HT1080 (cell line): ENCODE results near the gene TNK2. TPM values are rescaled to one million over a fixed set of nuclear protein-coding genes. Genes with fewer than 3 reads are reported as not detected.
"Not testable (repeated sequence)": the region's sequence is repeated elsewhere in the genome, so short reads cannot be mapped to it uniquely, and the experiment has no call there.

ENCODE experiments used
- DNase-seq: peaks from one replicate; pipeline ENCODE4 v3.0.0-alpha.2; 2015; ENCODE audit warnings: low read depth
- small RNA-seq: library from RNA; depleted of rRNA; stranded (forward); fragments of <200 nt; gene quantifications from one replicate; pipeline ENCODE3, GENCODE V24; 2014
- total RNA-seq: library from RNA; depleted of rRNA; stranded (reverse); fragments of >200 nt; shearing (Covaris generic); gene quantifications from 2 replicates; pipeline ENCODE4 v1.2.3, GENCODE V29; 2014; rRNA removed

Gene TNK2
- total RNA-seq, 1 experiment from 2014 or later, result 33.3 TPM

DNA sequence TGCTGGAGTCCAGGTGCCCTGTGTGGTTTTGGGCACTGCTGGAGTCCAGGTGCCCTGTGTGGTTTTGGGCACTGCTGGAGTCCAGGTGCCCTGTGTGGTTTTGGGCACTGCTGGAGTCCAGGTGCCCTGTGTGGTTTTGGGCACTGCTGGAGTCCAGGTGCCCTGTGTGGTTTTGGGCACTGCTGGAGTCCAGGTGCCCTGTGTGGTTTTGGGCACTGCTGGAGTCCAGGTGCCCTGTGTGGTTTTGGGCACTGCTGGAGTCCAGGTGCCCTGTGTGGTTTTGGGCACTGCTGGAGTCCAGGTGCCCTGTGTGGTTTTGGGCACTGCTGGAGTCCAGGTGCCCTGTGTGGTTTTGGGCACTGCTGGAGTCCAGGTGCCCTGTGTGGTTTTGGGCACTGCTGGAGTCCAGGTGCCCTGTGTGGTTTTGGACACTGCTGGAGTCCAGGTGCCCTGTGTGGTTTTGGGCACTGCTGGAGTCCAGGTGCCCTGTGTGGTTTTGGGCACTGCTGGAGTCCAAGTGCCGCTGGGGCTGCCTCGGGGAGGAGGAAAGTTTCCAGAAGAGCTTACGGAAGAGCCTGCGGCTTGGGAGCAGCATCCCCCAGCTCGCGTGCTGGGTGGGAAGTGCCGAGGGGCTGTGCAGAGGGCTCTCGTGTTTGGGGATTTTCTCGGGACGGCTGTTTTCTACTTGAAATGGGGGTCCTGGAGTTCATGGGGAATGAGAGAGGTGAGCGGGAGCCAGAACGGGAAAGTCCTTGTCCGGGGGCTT lies 83.7 kb downstream of the TNK2 start:
- not testable (repeated sequence) for DNase-seq

DNA sequence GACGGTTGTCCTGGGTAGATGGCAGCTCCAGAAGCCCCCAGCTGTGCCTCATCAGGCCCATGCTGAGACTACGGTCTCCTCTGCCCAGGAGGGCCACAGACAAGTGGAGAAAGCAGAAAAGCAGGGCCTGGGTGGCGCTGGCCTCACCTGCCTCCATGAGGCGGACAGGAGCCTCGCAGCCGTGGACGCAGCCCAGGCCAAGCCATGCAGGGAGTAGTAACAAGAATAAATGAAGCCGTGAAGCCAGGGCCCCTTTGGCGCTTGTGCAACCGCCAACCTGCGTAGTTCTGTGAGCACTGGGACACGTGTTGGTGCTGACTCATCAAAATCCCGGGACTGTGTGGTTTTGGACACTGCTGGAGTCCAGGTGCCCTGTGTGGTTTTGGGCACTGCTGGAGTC lies 84.4 kb downstream of the TNK2 start:
- peak; percentile 59 for DNase-seq

DNA sequence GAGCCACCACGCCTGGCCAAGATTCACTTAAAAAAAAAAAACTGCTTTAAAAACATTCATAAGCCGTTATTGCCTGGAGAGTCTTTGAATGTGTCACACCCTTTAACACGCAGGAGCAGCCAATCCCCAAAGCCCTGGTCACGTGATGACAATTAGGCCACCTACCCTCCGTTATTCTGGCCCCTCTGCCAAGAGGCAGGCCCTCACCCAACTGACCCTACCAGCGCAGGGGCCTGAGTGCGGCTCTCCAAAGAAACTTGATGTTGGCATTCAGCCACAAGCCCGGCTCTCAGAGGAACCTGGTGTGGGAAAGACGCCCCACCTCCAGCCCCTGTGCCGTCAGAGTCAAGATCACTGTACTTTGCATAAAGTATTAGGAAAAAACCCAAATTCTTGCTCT lies 85.1 kb downstream of the TNK2 start:
- DNase-seq, result no peak

DNA sequence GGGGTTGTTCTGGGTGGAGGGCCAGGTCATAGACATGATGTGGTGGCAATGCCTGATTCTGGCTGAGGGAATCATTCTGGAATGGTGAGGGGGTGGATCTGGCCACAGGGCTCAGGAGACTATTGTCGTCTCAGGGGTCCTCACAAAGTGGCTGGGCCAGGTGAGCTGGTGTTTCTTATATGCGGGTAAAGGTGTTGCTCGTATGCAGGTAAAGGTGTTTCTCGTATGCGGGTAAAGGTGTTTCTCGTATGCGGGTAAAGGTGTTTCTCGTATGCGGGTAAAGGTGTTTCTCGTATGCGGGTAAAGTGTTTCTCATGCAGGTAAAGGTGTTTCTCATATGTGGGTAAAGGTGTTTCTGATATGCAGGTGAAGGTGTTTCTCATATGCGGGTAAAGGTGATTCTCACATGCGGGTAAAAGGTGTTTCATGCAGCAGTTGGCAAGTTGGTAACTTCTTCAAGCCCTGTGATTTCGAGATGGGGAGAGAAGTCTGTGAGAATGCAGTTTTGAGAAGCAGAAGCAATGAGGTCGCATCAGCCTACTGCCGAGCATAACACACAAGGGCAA lies 86.1 kb downstream of the TNK2 start:
- DNase-seq, result no peak

DNA sequence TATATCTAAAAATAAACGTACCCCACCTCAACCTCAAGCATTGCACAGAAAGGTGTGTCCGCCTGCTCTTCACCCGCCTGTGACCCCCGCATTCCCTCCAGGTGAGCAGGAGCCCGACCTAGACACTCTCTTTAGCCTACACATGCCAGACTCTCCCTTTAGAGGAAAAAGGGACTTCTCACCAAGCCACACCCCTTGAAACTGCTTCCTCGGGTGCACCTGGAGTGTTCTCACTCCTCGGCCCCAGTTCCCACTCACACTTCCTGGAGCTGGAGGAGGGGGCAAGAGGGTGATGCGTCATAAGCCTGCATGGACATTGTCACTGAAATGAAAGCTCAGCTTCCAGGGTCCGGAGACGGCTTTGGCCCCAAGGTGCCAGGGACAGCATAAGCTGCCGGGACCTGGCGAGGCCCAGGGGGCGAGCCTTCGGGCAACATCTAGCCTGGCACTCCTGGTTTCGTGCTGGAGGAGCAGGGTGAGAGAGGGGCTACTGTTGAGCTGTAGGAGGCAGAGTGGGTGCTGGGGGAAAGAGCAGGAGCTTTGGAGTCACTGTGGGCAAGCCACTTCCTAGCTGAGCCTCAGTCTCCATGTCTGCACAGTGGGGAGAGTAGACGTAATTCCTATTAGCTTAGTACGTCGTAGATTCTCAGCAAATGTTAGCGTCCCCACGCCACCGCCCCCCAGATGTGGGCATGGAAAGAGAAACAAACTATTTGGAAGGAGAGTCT lies 86.8 kb downstream of the TNK2 start:
- DNase-seq, result no peak

DNA sequence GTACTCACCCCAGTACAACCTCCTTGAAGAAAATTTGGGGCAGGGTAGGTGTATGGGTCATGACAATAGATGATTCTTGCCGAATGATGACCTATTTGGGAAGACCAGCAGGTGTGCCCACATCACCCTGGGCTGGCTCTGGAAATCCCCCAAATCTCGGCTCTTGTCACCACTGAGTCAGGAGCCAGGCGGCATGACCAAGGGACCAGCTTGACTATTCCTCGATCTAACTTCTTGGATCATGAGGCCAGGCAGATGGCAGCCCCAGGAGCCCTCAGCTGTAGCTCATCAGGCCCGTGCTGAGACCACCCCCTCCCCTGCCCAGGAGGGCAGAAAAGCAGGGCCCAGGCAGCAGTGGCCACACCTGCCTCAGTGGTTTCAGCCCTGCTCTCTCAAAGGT lies 87.5 kb downstream of the TNK2 start:
- DNase-seq, result no peak

DNA sequence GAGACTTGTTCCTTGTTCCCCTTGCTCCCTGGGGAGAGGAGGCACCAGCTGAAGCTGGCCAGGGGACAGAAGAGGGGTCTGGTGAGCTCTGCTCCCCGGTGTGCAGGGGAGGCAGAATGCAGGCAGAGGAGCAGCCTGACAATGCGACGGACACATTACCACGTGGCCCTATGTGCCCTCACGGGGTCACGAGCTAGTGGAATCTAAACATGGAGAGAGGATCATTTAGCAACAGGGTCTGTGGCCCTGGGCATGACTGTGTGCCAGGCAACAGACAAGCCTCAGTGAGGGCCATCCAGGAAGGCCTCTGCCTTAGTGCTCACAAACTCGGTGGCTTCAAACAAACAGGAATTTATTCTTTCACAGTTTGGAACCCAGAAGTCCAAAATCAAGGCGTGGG lies 88.2 kb downstream of the TNK2 start:
- no peak for DNase-seq

DNA sequence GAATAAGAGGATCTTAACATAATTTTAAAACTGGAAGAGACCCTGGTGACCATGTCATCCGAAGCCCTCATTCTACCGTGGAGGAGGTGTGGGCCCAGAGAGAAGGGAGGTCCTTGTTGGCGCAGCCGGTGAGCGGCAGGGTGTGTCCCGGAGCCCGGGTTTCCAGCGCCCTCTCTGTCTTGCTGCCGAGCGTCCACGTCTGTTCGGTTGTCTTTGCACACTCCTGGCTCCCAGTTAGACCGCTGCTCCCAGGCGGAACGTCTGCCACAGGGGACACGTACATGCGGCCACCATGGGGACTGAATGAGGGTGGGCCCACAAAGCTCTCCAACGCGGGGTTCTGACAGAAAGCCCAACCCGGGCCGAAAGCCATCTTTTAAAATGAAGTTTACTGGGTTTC lies 90.0 kb downstream of the TNK2 start:
- no peak for DNase-seq

DNA sequence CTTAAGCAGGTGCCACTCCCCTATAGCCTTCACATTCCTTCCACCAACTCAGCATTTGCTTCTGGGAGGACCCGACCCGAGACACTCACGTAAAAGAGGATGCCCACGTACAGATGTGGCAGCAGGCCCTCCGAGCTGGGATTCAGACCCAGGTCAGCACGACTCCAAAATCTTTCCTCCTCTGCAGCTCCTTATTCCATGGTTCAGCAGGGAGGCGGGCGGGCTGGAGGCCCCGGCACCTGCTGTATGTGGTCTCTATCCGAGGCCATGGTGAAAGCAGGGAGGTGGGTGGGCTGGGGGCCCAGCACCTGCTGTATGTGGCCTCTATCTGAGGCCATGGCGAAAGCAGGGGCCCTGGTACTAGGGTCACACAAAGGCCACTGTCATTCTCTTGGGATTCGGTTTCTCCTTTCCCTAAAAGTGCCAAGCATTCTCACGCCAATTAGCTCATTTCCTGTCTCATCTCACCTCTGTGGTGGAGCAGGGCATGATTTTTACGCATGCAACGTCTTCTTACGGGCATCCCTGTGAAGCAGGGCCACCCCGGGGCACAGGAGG lies 90.7 kb downstream of the TNK2 start:
- DNase-seq, result no peak

DNA sequence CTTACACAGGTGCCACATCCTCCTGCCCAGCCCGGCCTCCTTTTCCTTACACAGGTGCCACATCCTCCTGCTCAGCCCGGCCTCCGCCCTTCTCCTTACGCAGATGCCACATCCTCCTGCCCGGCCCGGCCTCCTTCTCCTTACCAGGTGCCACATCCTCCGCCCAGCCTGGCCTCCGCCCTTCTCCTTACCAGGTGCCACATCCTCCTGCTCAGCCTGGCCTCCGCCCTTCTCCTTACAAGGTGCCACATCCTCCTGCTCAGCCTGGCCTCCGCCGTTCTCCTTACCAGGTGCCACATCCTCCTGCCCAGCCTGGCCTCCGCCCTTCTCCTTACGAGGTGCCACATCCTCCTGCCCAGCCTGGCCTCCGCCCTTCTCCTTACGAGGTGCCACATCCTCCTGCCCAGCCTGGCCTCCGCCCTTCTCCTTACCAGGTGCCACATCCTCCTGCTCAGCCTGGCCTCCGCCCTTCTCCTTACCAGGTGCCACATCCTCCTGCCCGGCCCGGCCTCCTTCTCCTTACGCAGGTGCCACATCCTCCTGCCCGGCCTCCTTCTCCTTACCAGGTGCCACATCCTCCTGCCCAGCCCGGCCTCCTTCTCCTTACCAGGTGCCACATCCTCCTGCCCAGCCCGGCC lies 92.0 kb downstream of the TNK2 start:
- not testable (repeated sequence) for DNase-seq

DNA sequence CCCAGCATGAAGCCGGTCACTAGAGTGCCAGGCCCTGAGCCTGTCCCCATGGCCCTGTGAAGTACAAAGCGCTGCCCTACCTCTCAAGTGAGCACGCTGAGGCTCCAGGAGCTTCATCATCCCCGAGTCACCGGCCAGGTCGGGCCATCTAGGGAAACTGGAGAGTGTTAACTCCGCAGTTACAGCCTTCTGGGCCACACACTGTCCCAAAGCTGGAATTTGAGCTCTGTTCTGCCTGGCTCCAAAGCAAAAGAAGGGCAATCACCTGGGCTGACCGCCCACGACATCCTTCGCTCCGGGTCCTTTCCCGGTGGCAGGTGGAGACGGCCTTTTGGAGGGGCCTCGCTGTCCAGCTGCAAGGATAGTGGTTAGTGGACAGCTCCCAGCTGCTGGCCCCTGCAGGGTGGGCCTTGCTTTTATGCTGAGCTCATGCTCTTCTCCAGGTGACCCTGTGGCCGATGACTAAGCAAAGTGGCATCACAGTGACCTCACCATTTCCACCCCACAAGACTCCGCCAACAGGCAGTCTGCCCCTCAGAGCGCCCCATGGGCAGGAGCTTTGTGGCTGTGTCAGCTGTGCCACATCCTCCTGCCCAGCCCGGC lies 93.1 kb downstream of the TNK2 start:
- peak; percentile 75 for DNase-seq

DNA sequence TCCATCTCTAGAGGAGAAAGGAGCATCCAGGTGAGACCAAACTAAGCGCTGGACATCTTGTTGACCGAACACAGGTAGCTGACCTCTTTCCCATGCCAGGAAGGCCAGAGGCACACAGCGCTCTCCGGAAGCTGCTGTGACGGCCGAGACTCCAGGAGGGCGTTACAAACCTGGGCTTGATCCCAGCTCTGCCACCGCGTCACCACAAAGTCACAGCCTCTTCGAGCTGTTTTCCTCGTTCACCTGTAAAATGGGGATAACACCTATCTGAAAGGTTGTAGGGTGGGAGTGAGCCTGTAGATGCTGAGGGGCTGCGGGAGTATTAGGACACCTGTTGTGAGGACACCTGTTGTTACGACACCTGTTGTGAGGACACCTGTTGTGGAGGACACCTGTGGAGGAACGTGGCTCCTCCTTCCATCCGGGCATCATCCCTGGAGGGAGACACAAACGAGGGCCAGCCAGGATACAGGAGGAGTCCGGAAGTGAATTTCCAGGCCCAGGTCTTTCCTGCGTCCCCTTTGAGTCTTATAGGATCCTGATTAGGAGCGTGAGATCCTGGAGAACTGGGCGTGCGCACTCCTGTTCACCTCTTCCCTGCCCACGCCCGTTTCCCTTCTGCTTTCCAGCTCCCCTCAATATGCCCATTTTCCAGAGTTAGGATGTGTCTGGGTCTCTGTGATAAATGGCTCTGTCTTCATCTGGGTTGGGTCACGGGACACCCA lies 94.3 kb downstream of the TNK2 start:
- no peak for DNase-seq

Small RNA genes within 50 kb of the gene (small RNA-seq; reads per million reads assigned to genes)
- gene MIR6829 (not detected), gene RNU2-11P (not detected)

Other genes with a start within 250 kb of the TNK2 start
- not detected in 2 replicates for gene MUC20, start 187.6 kb downstream of the TNK2 start, total RNA-seq
- gene MUC4, start 96.6 kb downstream of the TNK2 start, total RNA-seq, result 0.07 and 0.26 TPM in 2 replicates
- 408 and 410 TPM in 2 replicates for gene TFRC, start 173.5 kb upstream of the TNK2 start, total RNA-seq